ENCODE data around the gene PARP16.

Gene PARP16

DNA sequence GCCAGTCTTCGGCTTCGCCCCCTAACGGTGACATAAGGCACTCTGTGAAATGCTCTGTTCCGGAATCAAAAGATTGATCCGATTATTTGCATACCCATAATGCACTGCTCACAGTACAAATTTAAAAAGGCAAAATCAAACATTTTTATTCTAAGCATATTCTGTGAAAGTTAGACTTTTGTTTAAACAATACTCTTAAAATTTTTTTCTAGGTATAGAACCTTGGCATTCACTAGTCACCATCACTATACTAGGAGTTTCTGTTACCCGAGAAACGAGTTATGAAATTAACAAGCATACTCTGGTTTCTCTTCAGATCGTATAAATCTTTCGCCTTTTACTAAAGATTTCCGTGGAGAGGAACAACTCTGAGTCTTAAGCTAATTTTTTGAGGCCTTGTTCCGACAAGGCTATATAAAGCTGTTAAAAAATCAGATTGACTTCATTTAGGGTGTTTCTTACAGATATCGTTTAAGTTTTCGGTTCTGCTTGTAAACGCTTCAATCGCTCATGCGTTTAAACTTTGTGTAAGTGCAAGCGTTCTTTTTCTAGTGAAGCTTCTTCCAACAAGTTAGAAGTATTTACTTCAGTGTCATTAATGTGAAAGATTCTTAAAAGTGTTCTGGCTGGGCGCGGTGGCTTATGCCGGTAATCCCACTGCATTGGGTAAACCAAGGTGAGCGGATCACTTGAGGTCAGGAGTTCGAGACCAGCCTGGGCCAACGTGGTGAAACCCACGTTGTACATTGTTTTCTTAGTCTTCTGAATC, 17.9 kb upstream of the PARP16 start, which contains the start of gene RNU5B-1:
Gene RNU5B-1, plus strand, starts transcription at position 297 of the 769 bp plus-strand sequence.
- Histone ChIP-seq H2AFZ (ENCODE audit: low read depth) (peak within 1 kb of the TSS; percentile 80), H3K79me2 (ENCODE audit: insufficient read depth, low read depth) (no peaks in the 10 kb centered on the region), H3K27me3 (ENCODE audit: insufficient read depth, low read depth) (no peaks in the 10 kb centered on the region), H3K4me2 (peak within 1 kb of the TSS; percentile 63), H3K4me3 (IDR thresholded peaks at IDR 0.05; ENCODE audit: insufficient read depth, low read depth, low read length) (no peak within 1 kb of the TSS), H3K27ac (peak within 1 kb of the TSS; percentile 94), H3K9ac (peak within 1 kb of the TSS; percentile 90), H3K36me3 (ENCODE audit: insufficient read depth) (no peaks in the 10 kb centered on the region), H3K4me1 (ENCODE audit: low read depth, poor library complexity, severe bottlenecking) (peaks cover 23% of the 10 kb centered on the region), H4K20me1 (ENCODE audit: insufficient read depth) (no peaks in the 10 kb centered on the region)
- TF ChIP-seq, protein P1, sequence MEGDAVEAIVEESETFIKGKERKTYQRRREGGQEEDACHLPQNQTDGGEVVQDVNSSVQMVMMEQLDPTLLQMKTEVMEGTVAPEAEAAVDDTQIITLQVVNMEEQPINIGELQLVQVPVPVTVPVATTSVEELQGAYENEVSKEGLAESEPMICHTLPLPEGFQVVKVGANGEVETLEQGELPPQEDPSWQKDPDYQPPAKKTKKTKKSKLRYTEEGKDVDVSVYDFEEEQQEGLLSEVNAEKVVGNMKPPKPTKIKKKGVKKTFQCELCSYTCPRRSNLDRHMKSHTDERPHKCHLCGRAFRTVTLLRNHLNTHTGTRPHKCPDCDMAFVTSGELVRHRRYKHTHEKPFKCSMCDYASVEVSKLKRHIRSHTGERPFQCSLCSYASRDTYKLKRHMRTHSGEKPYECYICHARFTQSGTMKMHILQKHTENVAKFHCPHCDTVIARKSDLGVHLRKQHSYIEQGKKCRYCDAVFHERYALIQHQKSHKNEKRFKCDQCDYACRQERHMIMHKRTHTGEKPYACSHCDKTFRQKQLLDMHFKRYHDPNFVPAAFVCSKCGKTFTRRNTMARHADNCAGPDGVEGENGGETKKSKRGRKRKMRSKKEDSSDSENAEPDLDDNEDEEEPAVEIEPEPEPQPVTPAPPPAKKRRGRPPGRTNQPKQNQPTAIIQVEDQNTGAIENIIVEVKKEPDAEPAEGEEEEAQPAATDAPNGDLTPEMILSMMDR (conservative IDR thresholded peaks at IDR 0.05; ENCODE audit: low read depth, low read length) = peak; percentile 2; the same call in 1 of the 2 replicates

DNA sequence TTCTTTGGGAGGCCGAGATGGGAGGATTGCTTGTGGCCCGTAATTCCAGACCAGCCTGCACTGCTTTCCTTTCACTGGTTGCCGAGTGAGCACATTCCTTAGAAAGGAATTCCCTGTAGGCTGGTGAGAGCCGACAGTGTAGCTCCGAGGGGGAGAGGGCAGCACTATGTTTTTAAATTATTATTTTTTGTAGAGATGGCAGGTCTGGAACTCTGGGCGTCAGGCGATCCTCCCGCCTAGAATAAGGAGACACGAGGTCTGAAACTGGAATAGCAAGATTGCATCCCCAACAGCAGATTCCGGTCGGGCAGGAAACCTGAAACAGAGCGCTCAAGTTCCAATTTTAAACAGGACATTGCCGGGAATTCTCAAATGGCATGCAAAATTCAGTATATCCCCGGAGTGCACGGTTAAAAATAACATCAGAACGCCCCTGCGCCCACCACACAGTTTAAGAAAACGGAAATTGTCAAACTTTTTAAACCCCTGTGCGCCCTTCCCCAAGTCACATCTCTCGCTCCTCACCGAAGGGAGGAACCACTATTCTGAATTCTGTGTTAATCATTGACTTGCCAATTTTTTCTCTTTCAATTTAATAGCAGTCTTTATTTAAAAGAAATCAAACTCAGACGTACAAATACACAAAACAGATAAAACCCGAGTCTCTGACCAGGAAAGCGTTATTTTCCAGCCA, 17.2 kb upstream of the PARP16 start:
- no peaks in the 10 kb centered on the region for H3K79me2 ChIP-seq (ENCODE audit: insufficient read depth, low read depth)
- no peaks in the 10 kb centered on the region for H3K36me3 ChIP-seq (ENCODE audit: insufficient read depth)
- H3K4me2 ChIP-seq = peak overlapping the region; percentile 63
- peak overlapping the region; percentile 90 for H3K9ac ChIP-seq
- H2AFZ ChIP-seq (ENCODE audit: low read depth) = peak overlapping the region; percentile 80
- H3K27me3 ChIP-seq (ENCODE audit: insufficient read depth, low read depth) = no peaks in the 10 kb centered on the region
- TF ChIP-seq, protein P1 (conservative IDR thresholded peaks at IDR 0.05; ENCODE audit: low read depth, low read length) = peak; percentile 97
- H3K27ac ChIP-seq = peak overlapping the region; percentile 94
- H4K20me1 ChIP-seq (ENCODE audit: insufficient read depth) = no peaks in the 10 kb centered on the region
- H3K4me3 ChIP-seq (IDR thresholded peaks at IDR 0.05; ENCODE audit: insufficient read depth, low read depth, low read length) = no peak overlapping the region
- H3K4me1 ChIP-seq (ENCODE audit: low read depth, poor library complexity, severe bottlenecking) = peaks cover 23% of the 10 kb centered on the region

DNA sequence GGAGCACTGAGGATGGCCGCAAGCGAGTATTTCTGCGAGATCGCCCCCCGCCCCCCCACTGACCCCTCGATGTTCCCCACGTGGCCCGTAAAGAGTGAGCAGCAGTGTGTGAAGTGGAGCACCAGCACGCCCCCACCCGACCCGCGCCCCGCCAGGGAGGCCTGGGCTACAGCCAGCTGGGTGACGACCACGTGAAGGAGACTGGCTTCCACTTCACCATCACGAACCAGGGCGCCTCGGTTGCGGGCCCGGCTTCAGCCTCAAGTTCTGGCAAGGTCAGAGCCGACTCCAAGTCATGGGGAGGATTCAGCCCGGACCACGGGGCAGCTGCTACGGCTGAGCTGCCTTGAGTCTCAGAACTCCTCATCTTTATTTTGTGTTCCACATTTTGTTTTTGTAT, 15.4 kb upstream of the PARP16 start:
- TF ChIP-seq, protein P1 (conservative IDR thresholded peaks at IDR 0.05; ENCODE audit: low read depth, low read length) = no peak
- Histone ChIP-seq H3K36me3 (ENCODE audit: insufficient read depth) (no peaks in the 10 kb centered on the region), H3K27me3 (ENCODE audit: insufficient read depth, low read depth) (no peaks in the 10 kb centered on the region), H2AFZ (ENCODE audit: low read depth) (no peak overlapping the region), H3K79me2 (ENCODE audit: insufficient read depth, low read depth) (no peaks in the 10 kb centered on the region), H4K20me1 (ENCODE audit: insufficient read depth) (no peaks in the 10 kb centered on the region), H3K4me2 (no peak overlapping the region), H3K4me3 (IDR thresholded peaks at IDR 0.05; ENCODE audit: insufficient read depth, low read depth, low read length) (no peak overlapping the region), H3K9ac (no peak overlapping the region), H3K27ac (no peak overlapping the region), H3K4me1 (ENCODE audit: low read depth, poor library complexity, severe bottlenecking) (peaks cover 28% of the 10 kb centered on the region)

DNA sequence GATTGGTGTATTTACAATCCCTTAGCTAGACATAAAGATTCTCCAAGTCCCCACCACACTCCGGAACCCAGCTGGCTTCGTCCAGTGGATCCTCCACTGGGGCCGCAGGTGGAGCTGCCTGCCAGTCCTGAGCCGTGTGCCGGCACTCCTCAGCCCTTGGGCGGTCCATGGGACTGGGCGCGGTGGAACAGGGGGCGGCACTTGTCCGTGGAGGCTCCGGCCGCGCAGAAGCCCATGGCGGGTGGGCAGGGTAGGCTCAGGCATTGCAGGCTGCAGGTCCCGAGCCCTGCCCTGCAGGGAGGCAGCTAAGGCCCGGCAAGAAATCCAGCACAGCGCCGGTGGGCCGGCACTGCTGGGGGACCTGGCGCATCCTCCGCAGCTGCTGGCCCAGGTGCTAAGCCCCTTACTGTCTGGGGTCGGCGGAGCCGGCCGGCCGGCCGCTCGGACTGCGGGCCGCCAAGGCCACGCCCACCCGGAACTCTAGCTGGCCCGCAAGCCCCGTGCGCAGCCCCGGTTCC, 14.3 kb upstream of the PARP16 start:
- TF ChIP-seq, protein P1 (conservative IDR thresholded peaks at IDR 0.05; ENCODE audit: low read depth, low read length) = no peak
- Histone ChIP-seq H3K36me3 (ENCODE audit: insufficient read depth) (no peaks in the 10 kb centered on the region), H3K27ac (no peak overlapping the region), H3K9ac (no peak overlapping the region), H2AFZ (ENCODE audit: low read depth) (no peak overlapping the region), H3K4me2 (no peak overlapping the region), H3K4me3 (IDR thresholded peaks at IDR 0.05; ENCODE audit: insufficient read depth, low read depth, low read length) (no peak overlapping the region), H4K20me1 (ENCODE audit: insufficient read depth) (no peaks in the 10 kb centered on the region), H3K27me3 (ENCODE audit: insufficient read depth, low read depth) (no peaks in the 10 kb centered on the region), H3K79me2 (ENCODE audit: insufficient read depth, low read depth) (no peaks in the 10 kb centered on the region), H3K4me1 (ENCODE audit: low read depth, poor library complexity, severe bottlenecking) (peaks cover 30% of the 10 kb centered on the region)

Data from KMS-11 (cell line).